Activated naive CD8-positive, alpha-beta T cell treated with anti-CD3 and anti-CD28 coated beads, Interleukin-2, amount 50 U/mL, for 16 hours (primary cell): ENCODE results near the gene NCOR2.
"Not testable (repeated sequence)": the region's sequence is repeated elsewhere in the genome, so short reads cannot be mapped to it uniquely, and the experiment has no call there.

ENCODE experiments used
- DNase-seq: peaks from one replicate; pipeline ENCODE4 v3.0.0-alpha.2; 2020; ENCODE audit warnings: low read depth, low spot score

Gene NCOR2

GRCh38 chr12:124601706-124602105 is 34.3 kb upstream of the NCOR2 start:
- no peak for DNase-seq

- no peak for DNase-seq
Measured at GRCh38 chr12:124599074-124599999, 31.9 kb upstream of the NCOR2 start.

DNA sequence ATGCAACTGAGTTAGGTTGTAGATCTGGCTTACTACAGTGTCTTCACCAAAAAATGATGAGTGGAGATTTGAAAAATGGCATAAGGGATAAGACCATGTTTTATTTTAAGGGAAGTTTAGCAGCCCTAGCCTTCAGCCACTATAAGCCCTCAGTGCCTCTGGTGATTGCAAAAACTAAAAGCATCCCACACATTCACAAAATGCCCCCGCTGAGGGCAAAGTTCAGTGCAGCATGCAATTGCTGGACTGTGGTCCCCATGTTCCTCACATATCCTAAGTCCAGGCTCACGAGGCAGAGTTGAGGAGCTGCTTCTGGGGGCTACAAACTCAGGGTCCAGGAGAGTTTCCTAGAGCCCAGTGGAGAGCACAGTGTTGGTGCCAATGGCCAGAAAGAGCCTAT is 29.6 kb upstream of the NCOR2 start:
- DNase-seq: no peak

- DNase-seq: no peak
Measured at GRCh38 chr12:124595444-124595843, 28.0 kb upstream of the NCOR2 start.

GRCh38 chr12:124594851-124595250 is 27.4 kb upstream of the NCOR2 start:
- no peak for DNase-seq

GRCh38 chr12:124593851-124594401 is 26.5 kb upstream of the NCOR2 start:
- no peak for DNase-seq

- no peak for DNase-seq
Measured at GRCh38 chr12:124593176-124593575, 25.8 kb upstream of the NCOR2 start.

DNA sequence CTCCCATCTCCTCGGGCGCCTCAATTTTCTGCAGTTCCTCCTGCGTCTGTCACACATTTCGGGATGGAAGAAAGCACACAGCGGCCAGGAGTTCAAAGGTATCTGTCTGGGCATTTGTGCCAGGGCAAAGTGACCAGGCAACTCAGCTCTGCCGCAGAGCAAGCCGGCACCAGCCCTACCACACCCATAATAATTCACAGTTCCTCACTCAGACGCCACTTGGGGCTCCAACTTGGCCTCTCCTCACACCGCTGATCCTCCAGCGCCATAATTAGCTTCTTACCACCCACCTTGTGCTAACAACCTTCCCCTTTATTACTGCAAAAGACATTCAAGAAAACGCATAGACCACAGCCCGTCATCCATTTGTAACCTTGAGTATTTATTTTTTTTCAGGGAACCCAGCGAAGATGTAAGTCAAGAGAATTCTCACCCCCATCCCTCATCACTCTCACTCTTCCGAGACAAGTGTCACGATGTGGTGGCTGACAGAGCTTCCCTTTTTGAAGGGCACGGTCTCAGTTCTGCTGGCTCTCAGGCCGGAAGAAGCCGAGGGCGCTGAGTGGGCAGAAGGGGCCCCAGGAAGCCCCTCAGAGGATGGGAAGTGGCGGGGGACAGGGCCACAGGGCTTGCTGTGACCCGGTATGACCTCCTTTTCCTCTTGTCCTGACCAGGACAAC is 25.2 kb upstream of the NCOR2 start:
- DNase-seq: no peak

- no peak for DNase-seq
Measured at GRCh38 chr12:124592050-124592449, 24.6 kb upstream of the NCOR2 start.

- DNase-seq: no peak
Measured at GRCh38 chr12:124590447-124590846, 23.0 kb upstream of the NCOR2 start.

DNA sequence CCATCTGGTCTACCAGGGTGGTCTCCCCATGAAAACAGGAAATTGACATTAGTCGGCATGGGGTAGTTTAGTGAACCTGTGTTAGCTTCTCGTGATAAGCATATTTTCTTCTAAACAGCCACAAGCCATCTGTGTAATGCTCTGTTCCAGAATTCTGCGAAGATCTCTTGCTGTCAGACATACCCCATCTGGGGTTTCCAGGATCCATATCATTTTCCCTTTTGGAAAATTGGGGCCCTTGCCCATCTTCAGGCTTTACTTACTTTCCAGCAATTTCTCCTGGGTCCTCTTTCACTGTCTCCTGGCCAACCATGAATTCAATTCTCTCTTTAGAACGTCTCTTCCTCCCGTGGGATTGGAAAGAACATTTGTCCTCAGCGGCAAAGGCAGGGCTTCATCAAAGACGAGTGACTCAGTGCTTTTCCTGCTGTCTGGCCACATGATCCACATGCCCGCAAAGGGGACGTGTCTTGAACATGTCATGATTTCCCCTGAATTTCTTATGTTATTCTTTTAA is 21.4 kb upstream of the NCOR2 start:
- no peak for DNase-seq

DNA sequence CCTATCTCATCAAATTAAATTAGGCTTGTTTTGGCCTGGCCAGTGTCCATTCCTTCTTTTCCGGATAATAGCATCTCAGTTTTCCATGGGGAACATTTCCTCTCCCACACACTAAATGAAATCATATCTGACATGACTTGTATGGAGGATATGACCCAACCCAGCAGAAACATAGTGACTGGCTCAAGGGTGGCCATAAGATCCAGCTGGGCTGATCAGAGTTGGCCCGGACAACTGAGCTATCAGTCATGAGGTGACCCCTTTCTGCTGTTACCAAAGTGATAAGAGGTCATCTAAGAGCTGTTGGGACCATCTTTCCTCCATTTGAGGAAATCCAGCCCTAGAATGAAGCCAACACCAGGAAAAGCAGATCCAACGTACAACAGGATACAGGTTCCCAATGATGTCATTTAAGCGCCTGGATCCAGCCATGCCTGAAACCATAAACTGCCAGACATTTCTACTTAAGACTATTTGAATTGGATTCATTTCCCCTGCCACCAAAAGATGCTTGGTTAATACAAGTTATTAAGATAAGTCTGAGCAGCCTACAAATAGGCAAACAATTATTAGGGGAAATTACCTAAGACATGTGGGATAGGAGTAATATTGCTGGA is 20.7 kb upstream of the NCOR2 start:
- no peak for DNase-seq

DNA sequence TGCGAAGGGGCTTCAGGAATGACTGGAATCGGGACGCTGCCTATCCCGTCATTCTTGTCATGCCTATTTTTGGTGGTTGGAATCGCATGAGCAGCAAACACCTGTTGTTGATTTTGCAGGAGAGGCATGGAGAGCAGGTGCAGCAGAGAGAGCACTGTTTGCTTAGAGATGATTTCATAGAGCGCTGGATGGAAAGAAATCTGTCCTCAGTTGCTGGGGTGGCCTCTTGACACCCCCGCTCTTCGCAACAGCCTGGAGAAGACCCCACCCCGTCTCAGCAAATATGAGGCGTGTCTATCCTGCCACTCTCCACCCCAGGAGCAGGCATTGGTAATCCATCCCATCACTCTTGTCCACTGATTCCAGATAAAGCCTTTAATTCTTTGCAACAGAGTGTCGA is 19.3 kb upstream of the NCOR2 start:
- DNase-seq: no peak

GRCh38 chr12:124584494-124584893 is 17.1 kb upstream of the NCOR2 start:
- not testable (repeated sequence) for DNase-seq

GRCh38 chr12:124583854-124584253 is 16.4 kb upstream of the NCOR2 start:
- no peak for DNase-seq

- no peak for DNase-seq
Measured at GRCh38 chr12:124582108-124582424, 14.7 kb upstream of the NCOR2 start.

DNA sequence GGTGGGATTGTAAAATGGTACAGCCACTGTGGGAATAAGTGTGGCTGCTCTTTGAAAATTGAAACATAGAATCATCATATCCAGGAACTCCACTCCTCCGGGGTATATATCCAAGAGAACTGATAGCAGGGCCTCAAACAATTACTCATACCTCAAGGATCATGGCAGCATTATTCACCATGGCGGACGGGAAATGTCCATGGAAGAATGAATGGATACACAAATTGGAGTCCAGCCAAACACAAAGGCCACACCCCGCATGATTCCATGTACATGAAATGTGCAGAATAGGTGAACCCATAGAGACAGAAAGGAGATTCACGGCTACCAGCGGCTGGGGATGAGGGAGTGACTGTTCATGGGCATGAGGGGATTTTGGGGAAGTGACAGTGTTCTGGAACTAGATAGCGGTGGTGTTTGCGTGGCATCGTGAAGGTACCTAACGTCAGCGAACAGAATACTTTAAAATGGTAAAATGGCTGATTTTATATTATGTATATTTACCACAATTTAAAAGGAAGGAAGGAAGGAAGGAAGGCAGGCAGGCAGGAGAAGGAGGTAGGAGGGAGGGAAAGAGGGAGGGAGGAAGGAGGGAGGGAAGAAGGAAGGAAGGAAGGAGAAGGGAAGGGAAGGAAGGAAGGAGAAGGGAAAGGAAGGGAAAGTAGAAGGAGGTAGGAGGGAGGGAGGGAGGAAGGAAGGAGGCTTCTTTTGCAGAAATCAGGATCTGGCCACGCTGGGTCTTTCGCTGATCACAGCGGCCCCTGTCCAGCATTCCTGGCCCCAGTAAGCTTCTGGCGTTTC is 14.1 kb upstream of the NCOR2 start:
- no peak for DNase-seq

- no peak for DNase-seq
Measured at GRCh38 chr12:124579921-124580517, 12.6 kb upstream of the NCOR2 start.

DNA sequence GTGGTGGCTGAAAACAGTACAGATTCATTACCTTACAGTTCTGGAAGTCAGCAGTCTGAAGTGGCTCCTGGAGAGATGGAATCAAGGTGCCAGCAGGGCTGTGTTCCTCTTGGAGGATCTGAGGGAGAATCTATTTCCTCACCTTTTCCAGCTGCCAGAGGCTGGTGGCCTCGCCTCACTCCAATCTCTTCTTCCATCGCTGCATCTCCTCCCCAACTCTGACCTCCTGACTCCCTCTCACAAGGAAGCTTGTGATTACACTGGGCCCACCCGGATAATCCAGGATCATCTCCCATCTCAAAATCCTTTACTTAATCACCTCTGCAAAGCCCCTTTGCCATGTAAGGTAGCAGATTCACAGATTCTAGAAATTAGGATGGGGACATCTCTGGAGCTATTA is 11.4 kb upstream of the NCOR2 start:
- DNase-seq: no peak

GRCh38 chr12:124578445-124578844 is 11.0 kb upstream of the NCOR2 start:
- no peak for DNase-seq

GRCh38 chr12:124577986-124578385 is 10.6 kb upstream of the NCOR2 start:
- no peak for DNase-seq
